Upper lobe of right lung (tissue), 1 donor: Measurements from ENCODE around the gene C19orf81. TPM values are rescaled to one million over a fixed set of nuclear protein-coding genes. Genes with fewer than 3 reads are reported as not detected.
A peak's percentile ranks its signal among the peaks of the same experiment; 100 is the strongest.
"Not testable (repeated sequence)": the region's sequence is repeated elsewhere in the genome, so short reads cannot be mapped to it uniquely, and the experiment has no call there.

Experiments used
- ATAC-seq: fragments of 200-7000 bp; cut with Tn5 transposase; one replicate; pipeline ENCODE4 v1.9.1; 2020; ENCODE audit warnings: mild to moderate bottlenecking, moderate library complexity
- DNase-seq: peaks from one replicate; pipeline ENCODE4 v3.0.0-alpha.2; 2020
- H3K27ac ChIP-seq: fragments of 200-600 bp; one replicate; pipeline ENCODE4 v1.8.0; 2022
- H3K27me3 ChIP-seq: fragments of 200-600 bp; one replicate; pipeline ENCODE4 v1.8.0; 2022; ENCODE audit warnings: mild to moderate bottlenecking
- H3K36me3 ChIP-seq: fragments of 200-600 bp; one replicate; pipeline ENCODE4 v1.8.0; 2022
- H3K4me1 ChIP-seq: fragments of 200-600 bp; one replicate; pipeline ENCODE4 v1.8.0; 2022
- H3K4me3 ChIP-seq: fragments of 200-600 bp; one replicate; pipeline ENCODE4 v1.8.0; 2022; ENCODE audit warnings: mild to moderate bottlenecking
- H3K9me3 ChIP-seq: fragments of 200-600 bp; one replicate; pipeline ENCODE4 v1.8.0; 2022
- intact Hi-C: fragments of 100-400 bp; cut with DNase I; formaldehyde crosslinking; loops from one replicate; pipeline ENCODE4 v1.11.0; 2022
- long read RNA-seq: library from polyadenylated mRNA; unstranded; transcript quantifications from one replicate; pipeline ENCODE4 v2.0.0, GENCODE V29; 2021
- total RNA-seq: library from RNA; stranded (reverse); fragmentation: NEBNext Ultra II Directional; extraction: Animal tissue kit (Norgen Biotek cat#: 25700); gene quantifications from one replicate; pipeline ENCODE4 v1.2.1, GENCODE V29; 2021
- TF ChIP-seq, protein P1 (sequence below): fragments of 200-600 bp; IDR thresholded peaks from one replicate; pipeline ENCODE4 v1.8.0; 2022; ENCODE audit warnings: antibody characterized with exemption
- donor health status: DM: no; HTN: yes; CAD: no; lungs with severe emphysema.

Gene C19orf81
- total RNA-seq = 3.9 TPM
- long read RNA-seq, partial matches to known transcripts = 0 of 1 reads
- long read RNA-seq, other reads (novel, unspliced or antisense) = 1 of 1 reads

DNA sequence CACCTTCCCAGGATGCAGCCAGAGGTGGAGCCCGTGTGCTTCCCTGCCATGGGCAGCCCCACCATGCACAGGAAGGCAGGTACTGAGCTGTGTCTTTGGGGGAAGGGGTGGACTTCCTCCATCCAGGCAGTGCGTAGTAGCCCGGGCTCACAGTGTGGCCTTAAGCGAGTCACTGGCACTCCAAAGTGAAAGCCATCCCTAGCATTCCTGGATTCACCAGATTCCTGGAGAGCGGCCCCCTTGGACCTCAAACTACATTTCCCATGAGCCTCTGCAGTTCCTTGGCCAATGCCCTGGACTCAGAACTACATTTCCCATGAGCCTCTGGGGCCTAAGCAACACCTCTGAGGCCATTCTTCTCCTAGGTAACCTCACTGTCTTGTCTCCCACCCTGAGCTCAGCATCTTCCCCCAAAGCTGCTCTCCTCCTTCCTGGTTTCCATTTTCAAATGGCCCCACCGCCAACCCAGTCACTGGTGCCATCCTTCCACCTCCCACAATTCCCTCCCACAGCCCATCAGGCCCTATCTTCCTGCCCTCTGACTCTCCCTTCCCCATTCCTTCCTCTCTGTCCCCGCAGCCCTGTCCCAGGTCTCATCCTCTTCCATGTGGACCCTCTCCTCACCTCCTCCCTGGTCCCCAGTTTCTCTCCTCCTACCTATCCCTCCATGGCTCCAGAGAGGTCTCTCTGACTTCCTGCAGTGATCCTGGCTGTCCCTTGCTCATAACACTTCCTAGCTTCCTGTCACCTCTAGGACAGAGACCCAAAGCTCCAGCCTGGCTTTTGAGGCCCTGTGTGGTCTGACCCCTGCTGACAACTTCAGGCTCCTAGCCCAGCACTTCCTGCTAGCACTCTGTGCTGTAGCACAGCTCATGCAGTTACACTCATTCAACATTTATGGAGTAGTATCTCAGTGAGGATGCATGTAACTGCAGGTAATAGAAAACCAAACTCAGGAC lies at the start of gene C19orf81:
C19orf81 (plus strand) TSS at position 13 of the 959 bp plus-strand sequence; CDS start at position 13, 0 bp downstream.
- H3K36me3 ChIP-seq = no peaks in the 10 kb centered on the region
- no peak within 1 kb of the TSS for H3K4me3 ChIP-seq
- H3K4me1 ChIP-seq = no peaks in the 10 kb centered on the region
- TF ChIP-seq, protein P1, sequence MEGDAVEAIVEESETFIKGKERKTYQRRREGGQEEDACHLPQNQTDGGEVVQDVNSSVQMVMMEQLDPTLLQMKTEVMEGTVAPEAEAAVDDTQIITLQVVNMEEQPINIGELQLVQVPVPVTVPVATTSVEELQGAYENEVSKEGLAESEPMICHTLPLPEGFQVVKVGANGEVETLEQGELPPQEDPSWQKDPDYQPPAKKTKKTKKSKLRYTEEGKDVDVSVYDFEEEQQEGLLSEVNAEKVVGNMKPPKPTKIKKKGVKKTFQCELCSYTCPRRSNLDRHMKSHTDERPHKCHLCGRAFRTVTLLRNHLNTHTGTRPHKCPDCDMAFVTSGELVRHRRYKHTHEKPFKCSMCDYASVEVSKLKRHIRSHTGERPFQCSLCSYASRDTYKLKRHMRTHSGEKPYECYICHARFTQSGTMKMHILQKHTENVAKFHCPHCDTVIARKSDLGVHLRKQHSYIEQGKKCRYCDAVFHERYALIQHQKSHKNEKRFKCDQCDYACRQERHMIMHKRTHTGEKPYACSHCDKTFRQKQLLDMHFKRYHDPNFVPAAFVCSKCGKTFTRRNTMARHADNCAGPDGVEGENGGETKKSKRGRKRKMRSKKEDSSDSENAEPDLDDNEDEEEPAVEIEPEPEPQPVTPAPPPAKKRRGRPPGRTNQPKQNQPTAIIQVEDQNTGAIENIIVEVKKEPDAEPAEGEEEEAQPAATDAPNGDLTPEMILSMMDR = no peak
- no peaks in the 10 kb centered on the region for H3K9me3 ChIP-seq
- no peak for DNase-seq
- no peak within 1 kb of the TSS for H3K27ac ChIP-seq
- no peak for ATAC-seq
- intact Hi-C loops = no loop called here
- peaks cover 36% of the 10 kb centered on the region for H3K27me3 ChIP-seq

DNA sequence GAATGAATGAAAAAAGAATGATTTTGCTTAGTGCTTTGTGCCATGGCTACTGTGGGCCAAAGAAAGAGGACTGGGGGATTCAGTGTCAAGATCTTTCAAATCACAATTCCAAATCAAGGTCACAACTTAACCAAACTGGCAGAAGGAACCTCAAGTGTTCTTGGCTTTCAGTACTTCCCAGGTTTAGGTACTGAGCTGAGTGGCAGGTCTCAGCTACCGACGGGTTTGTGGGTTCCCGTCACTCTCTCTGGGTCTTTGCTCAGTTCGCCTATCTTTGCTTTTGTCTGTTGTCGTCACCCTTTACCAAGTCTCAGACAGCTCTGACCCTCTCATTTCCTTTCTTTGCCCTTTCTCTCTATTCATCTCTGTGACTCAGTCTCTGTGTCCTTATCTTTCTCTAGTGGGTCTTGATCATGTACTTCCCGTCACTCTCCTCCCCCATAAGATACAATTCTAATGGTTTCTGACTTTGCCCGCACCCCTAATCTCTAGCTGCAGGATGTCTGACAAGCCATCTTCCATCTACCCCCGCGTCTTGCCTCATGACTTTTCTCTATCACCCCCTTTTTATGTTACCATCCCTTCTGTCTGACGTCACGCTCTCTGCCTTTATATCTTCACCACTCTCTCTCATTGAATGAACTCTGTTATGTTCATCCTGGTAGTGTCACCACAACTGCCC lies 47.7 kb upstream of the C19orf81 start:
- Histone ChIP-seq H3K9me3 (no peaks in the 10 kb centered on the region), H3K4me1 (no peaks in the 10 kb centered on the region)

DNA sequence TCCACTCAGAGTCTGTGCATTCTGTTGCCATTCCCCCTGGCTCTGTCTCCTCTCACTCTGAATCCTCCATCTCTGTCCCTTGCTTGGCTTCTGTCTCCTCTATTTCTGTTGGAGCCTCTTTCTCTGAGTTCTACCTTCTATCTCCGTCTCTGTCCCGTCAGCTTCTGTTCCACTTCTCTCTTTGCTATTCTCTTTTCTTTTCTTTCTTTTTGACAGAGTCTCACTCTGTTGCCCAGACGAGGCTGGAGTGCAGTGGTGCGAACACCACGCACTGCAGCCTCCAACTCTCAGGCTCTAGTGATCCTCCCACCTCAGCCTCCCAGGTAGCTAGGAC lies 47.2 kb upstream of the C19orf81 start:
- intact Hi-C loops = no loop called here
- no peak overlapping the region for H3K27ac ChIP-seq
- no peaks in the 10 kb centered on the region for H3K36me3 ChIP-seq
- H3K27me3 ChIP-seq = peaks cover 22% of the 10 kb centered on the region
- ATAC-seq (no peak), DNase-seq (no peak)
- TF ChIP-seq, protein P1 = no peak
- no peaks in the 10 kb centered on the region for H3K4me1 ChIP-seq
- no peaks in the 10 kb centered on the region for H3K9me3 ChIP-seq
- H3K4me3 ChIP-seq = no peak overlapping the region

More for the DNA sequence above, 47.7 kb upstream of the C19orf81 start:
- DNase-seq = no peak
- Histone ChIP-seq H3K4me3 (no peak overlapping the region), H3K36me3 (no peaks in the 10 kb centered on the region), H3K27ac (no peak overlapping the region), H3K27me3 (peaks cover 22% of the 10 kb centered on the region)
- TF ChIP-seq, protein P1 = no peak
- intact Hi-C loops = no loop called here
- no peak for ATAC-seq

DNA sequence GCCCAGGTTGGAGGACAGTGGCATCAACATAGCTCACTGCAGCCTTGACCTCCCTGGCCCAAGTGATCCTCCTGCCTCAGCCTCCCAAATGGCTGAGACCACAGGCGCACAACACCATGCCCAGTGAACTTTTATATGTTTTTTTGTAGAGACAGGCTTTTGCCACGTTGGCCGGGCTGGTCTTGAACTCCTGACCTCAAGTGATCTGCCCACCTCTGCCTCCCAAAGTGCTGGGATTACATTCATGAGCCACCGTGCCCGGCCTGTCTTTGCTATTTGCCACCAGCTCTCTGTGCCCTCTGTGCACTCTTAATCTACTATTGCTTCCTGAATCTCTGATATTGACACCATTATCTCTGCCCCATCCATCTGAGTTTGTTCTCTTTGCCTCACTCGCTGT lies 46.7 kb upstream of the C19orf81 start:
- TF ChIP-seq, protein P1 = no peak
- no peak for ATAC-seq
- no peak for DNase-seq
- no peaks in the 10 kb centered on the region for H3K9me3 ChIP-seq
- no peaks in the 10 kb centered on the region for H3K36me3 ChIP-seq
- intact Hi-C loops = no loop called here
- H3K4me1 ChIP-seq = no peaks in the 10 kb centered on the region
- H3K27me3 ChIP-seq = peaks cover 22% of the 10 kb centered on the region
- H3K27ac ChIP-seq = no peak overlapping the region
- no peak overlapping the region for H3K4me3 ChIP-seq

DNA sequence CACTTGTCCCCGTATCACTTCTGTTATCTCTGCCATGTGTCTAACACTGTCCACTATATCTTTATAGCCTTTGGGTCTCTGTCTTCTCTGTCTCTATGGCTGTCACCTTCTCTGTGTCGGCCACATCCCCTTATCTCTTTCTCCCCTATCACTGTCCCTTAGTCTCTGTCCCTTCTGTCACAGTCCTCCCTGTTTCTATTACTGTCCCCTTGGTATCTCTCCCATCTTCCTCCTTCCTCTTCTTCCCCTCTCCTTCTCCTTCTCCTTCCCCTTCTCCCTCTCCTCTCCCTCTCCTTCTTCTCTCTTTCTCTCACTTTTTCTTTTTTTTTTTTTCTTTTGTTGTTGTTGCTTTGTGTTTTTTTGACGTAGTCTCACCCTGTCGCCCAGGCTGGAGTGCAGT lies 46.3 kb upstream of the C19orf81 start:
- Histone ChIP-seq H3K9me3 (no peaks in the 10 kb centered on the region), H3K4me3 (no peak overlapping the region), H3K36me3 (no peaks in the 10 kb centered on the region), H3K4me1 (no peaks in the 10 kb centered on the region), H3K27me3 (peaks cover 22% of the 10 kb centered on the region), H3K27ac (no peak overlapping the region)
- ATAC-seq (no peak), DNase-seq (no peak)
- TF ChIP-seq, protein P1 = no peak
- intact Hi-C loops = no loop called here

DNA sequence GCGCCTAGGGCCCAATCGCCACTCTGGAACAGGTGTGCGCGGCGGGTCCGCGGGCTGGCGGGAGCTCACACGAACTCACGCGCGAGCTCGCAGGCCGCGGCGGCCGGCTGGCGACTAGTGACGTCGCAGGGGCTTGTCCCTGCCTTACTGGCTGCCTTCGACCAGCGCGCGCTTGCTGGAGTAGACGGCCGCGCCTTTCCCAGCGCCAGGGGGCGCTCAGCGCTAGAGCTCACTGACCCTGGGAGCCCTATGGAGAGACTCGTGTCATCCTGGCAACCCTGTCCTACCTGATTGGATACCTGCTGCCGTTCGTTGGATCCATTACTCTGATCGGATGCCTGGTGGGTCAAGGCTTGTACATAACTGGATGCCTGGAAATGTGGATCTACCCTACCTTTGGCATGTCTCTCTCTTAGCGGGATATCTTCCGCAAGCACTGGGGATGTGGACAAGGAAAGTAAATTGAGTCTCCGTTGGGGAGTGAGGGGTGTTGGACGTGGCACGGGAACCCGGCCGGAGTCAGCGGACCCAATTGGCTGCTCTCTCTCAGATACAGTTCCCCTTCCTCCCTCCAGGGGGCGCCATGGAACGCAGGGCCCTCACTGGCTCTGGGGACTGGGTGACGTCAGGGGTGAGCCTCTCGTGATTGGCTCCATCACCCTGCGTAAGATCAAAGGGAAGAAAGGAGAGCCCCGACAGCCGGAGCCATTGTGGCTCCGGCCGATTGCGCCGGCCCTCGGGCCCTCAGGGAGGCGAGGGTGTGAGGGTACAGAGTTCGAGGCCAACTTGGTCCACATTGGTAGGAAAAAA lies 44.8 kb upstream of the C19orf81 start:
- H3K27ac ChIP-seq, H3K4me3 ChIP-seq, H3K36me3 ChIP-seq, intact Hi-C loops, DNase-seq, H3K9me3 ChIP-seq, H3K4me1 ChIP-seq: not testable (repeated sequence)
- peak; percentile 70 for ATAC-seq
- H3K27me3 ChIP-seq = peaks cover 17% of the 10 kb centered on the region
